Mesodermal cell (in vitro differentiated cells): Measurements from ENCODE around the gene ARHGAP15.

ENCODE experiments used
- H3K27ac ChIP-seq: 2 replicates; pipeline ENCODE4 v1.7.0; 2013; ENCODE audit warnings: mild to moderate bottlenecking, low read depth, low read length, moderate library complexity; ENCODE audit not compliant: severe bottlenecking
- H3K36me3 ChIP-seq: 2 replicates; pipeline ENCODE4 v1.7.1; 2013; ENCODE audit warnings: mild to moderate bottlenecking, low read length, moderate library complexity; ENCODE audit not compliant: control insufficient read depth, insufficient read depth
- H3K4me1 ChIP-seq: one replicate; pipeline ENCODE4 v1.7.1; 2013; ENCODE audit warnings: mild to moderate bottlenecking, low read length; ENCODE audit not compliant: insufficient read depth, control insufficient read depth, poor library complexity, severe bottlenecking
- H3K4me3 ChIP-seq: 2 replicates; pipeline ENCODE4 v1.7.0; 2013; ENCODE audit warnings: low read length, control low read depth, mild to moderate bottlenecking; ENCODE audit not compliant: insufficient read depth, poor library complexity, severe bottlenecking; ENCODE audit errors: extremely low read depth
- H3K9me3 ChIP-seq: 2 replicates; pipeline ENCODE4 v1.7.1; 2013; ENCODE audit warnings: mild to moderate bottlenecking, low read length, moderate library complexity; ENCODE audit not compliant: control insufficient read depth
- WGBS, 2 experiments: methylation state at CpG; one replicate each; pipeline ENCODE4 v1.1.5; 2013; ENCODE audit warnings: missing lambda C conversion rate in 2 of 2; ENCODE audit not compliant: insufficient coverage in 2 of 2; 5-methylcytosine and 5-hydroxymethylcytosine counted together

Gene ARHGAP15

DNA sequence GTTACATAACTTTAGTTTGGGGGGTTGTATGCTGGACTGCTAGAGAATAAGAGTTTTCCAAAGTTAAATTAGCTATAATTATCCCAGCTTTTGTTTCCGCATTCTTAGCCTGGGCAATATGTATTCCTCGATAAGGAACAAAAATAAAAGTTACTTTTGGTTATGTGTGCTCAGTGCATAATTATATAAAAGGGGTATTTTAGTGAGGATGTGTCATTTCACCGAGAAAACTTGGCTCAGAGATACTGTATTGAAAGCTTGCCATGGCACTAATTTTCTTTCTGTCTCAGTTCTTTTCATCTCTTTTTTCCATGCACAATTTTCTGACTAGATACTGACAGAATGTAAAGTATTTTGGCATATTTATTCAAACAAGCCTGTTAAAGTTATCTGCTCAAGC, 28.2 kb downstream of the ARHGAP15 start:
- Histone ChIP-seq H3K27ac (no peak overlapping the region), H3K4me3 (no peak overlapping the region), H3K9me3 (no peaks in the 10 kb centered on the region), H3K4me1 (no peaks in the 10 kb centered on the region), H3K36me3 (no peaks in the 10 kb centered on the region)
- WGBS, 2 experiments = 94% methylated on average over 3 of the region's 3 CpGs; no CpG with 5 or more reads in 1 of the 2 experiments

- no CpG with 5 or more reads among the region's 3 CpGs for WGBS, 2 experiments
- Histone ChIP-seq H3K36me3 (no peaks in the 10 kb centered on the region), H3K9me3 (no peaks in the 10 kb centered on the region), H3K4me1 (no peaks in the 10 kb centered on the region), H3K27ac (no peak overlapping the region), H3K4me3 (no peak overlapping the region)
These were observed 28.9 kb downstream of the ARHGAP15 start for GRCh38 chr2:143158098-143158497.

GRCh38 chr2:143158551-143159485, 29.6 kb downstream of the ARHGAP15 start:
- Histone ChIP-seq H3K9me3 (no peaks in the 10 kb centered on the region), H3K36me3 (no peaks in the 10 kb centered on the region), H3K4me1 (no peaks in the 10 kb centered on the region), H3K27ac (no peak overlapping the region), H3K4me3 (no peak overlapping the region)
- 82 to 91% methylated on average over 7 to 8 of the region's 10 CpGs for WGBS, 2 experiments

DNA sequence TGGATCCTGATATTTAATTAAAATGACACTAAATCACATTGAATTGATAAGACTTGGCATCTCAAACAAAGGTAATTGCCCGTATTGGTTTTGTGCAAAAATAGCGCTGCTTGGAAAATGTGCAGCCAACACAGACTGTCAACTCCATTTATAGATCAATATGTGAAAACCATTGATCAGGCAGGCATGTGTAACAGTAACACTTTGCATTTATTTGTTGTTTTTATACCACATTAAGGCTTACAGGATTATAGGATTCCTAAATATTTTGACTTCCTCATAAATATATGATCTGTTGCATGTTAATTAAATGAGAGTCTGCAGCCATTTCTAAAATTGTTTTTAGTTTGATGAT, 30.2 kb downstream of the ARHGAP15 start:
- Histone ChIP-seq H3K4me3 (no peak overlapping the region), H3K9me3 (no peaks in the 10 kb centered on the region), H3K36me3 (no peaks in the 10 kb centered on the region), H3K27ac (no peak overlapping the region), H3K4me1 (no peaks in the 10 kb centered on the region)
- WGBS, 2 experiments = 80 to 100% methylated on average over 1 to 2 of the region's 2 CpGs

- Histone ChIP-seq H3K27ac (no peak overlapping the region), H3K9me3 (no peaks in the 10 kb centered on the region), H3K4me3 (no peak overlapping the region), H3K4me1 (no peaks in the 10 kb centered on the region), H3K36me3 (no peaks in the 10 kb centered on the region)
- 80 to 81% methylated on average over 2 to 6 of the region's 8 CpGs for WGBS, 2 experiments
These were observed 31.8 kb downstream of the ARHGAP15 start for GRCh38 chr2:143160732-143161707.

GRCh38 chr2:143162123-143162837, 33.1 kb downstream of the ARHGAP15 start:
- Histone ChIP-seq H3K4me1 (no peaks in the 10 kb centered on the region), H3K36me3 (no peaks in the 10 kb centered on the region), H3K27ac (no peak overlapping the region), H3K4me3 (no peak overlapping the region), H3K9me3 (no peaks in the 10 kb centered on the region)
- WGBS, 2 experiments = 60 to 80% methylated on average over 9 to 10 of the region's 12 CpGs

DNA sequence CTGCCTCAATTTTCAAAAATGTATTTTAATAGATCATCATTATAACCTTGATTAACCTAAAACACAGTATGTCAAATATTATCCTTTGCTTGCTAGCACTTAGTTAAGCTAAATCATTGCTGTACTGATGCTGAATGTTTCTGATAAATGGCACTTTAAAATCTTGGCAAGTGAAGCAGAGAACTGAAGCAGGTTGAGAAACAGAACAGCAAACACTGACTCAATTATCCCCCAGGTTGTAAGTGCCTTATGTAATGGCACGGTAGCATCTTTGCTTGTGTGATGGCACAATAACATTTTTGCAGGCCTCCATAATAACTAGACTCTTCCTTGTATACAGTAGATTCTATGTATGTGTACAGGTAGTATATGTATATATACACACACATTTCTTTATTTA, 33.8 kb downstream of the ARHGAP15 start:
- H3K4me1 ChIP-seq = no peaks in the 10 kb centered on the region

DNA sequence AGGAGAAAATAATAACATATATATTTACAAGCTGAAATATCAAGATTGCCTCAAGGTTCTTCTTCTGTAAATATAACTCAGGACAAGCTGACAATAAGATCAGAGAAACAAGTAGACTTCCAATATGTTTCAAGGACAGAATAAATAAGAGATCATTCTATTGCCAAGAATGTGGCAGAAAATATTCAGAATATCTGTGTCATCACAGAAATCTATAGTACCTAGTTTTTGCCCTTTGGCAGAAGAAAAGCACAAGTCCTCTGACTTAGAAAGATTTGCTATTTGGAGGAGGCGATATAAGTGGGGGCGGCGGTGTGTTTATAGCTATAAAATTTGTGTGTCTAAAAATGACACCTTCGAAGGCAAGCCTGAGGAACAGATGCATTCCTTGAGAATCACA, 34.3 kb downstream of the ARHGAP15 start:
- 93% methylated on average over 3 of the region's 4 CpGs; no CpG with 5 or more reads in 1 of the 2 experiments for WGBS, 2 experiments
- Histone ChIP-seq H3K27ac (no peak overlapping the region), H3K9me3 (no peaks in the 10 kb centered on the region), H3K4me3 (no peak overlapping the region), H3K4me1 (no peaks in the 10 kb centered on the region), H3K36me3 (no peaks in the 10 kb centered on the region)

More for the DNA sequence above, 33.8 kb downstream of the ARHGAP15 start:
- Histone ChIP-seq H3K36me3 (no peaks in the 10 kb centered on the region), H3K27ac (no peak overlapping the region), H3K4me3 (no peak overlapping the region), H3K9me3 (no peaks in the 10 kb centered on the region)
- no CpG with 5 or more reads among the region's 1 CpG for WGBS, 2 experiments

DNA sequence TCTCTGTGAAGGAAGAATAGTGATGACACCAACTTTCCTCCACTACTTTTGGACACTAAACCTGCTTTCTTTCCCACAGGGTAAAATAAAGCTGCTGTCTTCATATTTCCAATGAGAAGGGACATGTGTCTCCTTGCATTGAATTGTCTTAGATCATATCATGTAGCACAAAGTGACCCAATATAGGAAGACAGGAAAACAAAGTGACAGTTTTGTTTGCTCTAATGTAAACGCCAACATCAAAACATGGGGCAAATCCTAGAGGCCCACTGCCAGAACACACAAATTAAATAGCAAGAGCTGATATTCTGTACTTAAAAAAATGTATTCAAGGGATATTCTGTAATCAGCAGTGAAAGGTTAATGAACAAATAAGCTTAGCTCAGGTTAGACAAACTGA, 36.1 kb downstream of the ARHGAP15 start:
- no peaks in the 10 kb centered on the region for H3K9me3 ChIP-seq
- H3K4me1 ChIP-seq = no peaks in the 10 kb centered on the region
- H3K36me3 ChIP-seq = no peaks in the 10 kb centered on the region
- no peak overlapping the region for H3K4me3 ChIP-seq
- WGBS, 2 experiments = no CpG with 5 or more reads among the region's 1 CpG
- no peak overlapping the region for H3K27ac ChIP-seq

GRCh38 chr2:143169105-143169504, 39.9 kb downstream of the ARHGAP15 start:
- Histone ChIP-seq H3K4me3 (no peak overlapping the region), H3K27ac (no peak overlapping the region), H3K4me1 (no peaks in the 10 kb centered on the region), H3K36me3 (no peaks in the 10 kb centered on the region), H3K9me3 (no peaks in the 10 kb centered on the region)
- WGBS, 2 experiments = no CpG with 5 or more reads among the region's 1 CpG
